GM19463 (cell line): ENCODE data around the gene LARP1B.
"Not testable (repeated sequence)": the region's sequence is repeated elsewhere in the genome, so short reads cannot be mapped to it uniquely, and the experiment has no call there.

Experiments
- ATAC-seq: cut with Tn5 transposase; IDR thresholded peaks from one replicate; pipeline ENCODE4 v1.9.1; 2021; ENCODE audit warnings: mild to moderate bottlenecking, moderate library complexity; ENCODE audit not compliant: unreplicated experiment

The LARP1B gene

GRCh38 chr4:128134925-128135324, 73.8 kb downstream of the LARP1B start:
- ATAC-seq = no peak

- ATAC-seq = no peak
Measured at GRCh38 chr4:128135391-128135790, 74.3 kb downstream of the LARP1B start.

DNA sequence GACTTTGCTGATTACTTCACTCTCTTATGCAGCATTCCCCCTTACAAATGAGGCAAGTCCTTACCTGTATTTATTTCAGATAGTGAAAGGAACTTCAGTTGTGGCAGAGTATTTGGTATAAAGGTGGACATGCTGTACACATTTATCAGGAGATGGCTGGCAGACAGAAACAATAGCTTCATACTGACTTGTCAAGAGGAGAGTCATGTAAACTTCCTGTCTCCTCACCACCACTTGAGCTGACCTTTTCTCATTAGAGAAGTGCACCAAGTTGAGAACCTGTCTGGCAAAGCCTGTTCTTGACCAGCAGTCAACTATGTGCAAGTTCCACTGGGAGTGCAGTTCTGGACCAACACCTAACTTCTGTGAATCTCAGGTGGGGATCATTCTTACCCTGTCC, 80.8 kb downstream of the LARP1B start:
- no peak for ATAC-seq

GRCh38 chr4:128145727-128146126, 84.6 kb downstream of the LARP1B start:
- no peak for ATAC-seq

- no peak for ATAC-seq
Measured at GRCh38 chr4:128153800-128154199, 92.7 kb downstream of the LARP1B start.

DNA sequence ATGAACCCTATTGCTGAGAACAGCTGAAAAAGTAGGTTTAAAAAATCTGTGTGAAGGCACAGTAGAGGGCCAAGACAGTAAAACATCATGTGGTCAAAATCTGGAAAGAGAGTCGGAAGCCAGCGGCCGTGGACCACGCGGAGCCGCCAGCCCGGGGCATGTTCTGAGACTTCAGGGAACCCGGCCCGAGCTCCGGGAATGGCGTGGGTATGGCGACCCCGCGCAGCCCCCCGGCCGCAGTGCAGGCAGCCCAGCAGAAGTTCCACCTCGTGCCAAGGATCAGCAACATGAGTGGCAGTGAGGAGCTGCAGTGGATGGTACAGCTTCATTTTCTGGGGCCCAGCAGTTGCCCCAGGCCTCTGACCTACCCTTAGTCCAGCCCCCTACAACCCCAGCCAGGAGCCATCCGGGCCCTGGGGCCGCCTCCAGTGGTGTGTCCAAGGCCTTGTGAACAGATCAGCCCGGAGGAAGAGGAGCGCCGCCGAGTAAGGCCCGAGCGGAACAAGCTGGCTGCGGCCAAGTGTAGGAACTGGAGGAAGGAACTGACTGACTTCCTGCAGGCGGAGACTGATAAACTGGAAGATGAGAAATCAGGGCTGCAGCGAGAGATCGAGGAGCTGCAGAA, 94.2 kb downstream of the LARP1B start:
- ATAC-seq = no peak

- no peak for ATAC-seq
Measured at GRCh38 chr4:128155874-128156456, 94.9 kb downstream of the LARP1B start.

DNA sequence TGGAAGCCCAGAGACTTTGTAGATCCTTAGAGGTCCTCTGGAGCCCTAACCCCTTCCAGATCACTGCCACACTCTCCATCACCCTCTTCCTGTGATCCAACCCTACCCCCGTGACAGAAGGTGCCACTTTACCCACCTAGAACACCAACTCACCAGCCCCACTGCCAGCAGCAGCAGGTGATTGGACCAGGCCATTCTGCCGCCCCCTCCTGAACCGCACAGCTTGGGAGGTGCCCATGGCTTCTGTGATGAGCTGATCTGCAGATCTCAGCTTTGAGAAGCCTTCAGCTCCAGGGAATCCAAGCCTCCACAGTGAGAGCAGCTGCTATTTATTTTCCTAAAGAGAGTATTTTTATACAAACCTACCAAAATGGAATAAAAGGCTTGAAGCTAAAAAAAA, 95.4 kb downstream of the LARP1B start:
- ATAC-seq = not testable (repeated sequence)

DNA sequence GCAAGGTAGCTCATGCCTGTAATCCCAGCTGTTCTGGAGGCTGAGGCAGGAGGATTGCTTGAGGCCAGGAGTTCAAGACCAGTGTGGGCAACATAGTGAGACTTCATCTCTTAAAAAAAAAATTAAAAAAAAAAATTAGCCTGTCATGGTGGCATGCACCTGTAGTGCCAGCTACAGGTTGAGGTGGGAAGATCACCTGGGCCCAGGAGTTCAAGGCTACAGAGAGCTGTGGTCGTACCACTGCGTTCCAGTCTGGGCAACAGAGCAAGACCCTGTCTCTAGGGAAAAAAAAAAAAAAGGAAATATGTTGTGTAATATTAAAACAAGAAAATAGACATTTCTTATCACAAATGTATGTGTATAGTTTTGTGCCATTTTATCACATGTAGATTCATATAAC, 97.8 kb downstream of the LARP1B start:
- no peak for ATAC-seq

DNA sequence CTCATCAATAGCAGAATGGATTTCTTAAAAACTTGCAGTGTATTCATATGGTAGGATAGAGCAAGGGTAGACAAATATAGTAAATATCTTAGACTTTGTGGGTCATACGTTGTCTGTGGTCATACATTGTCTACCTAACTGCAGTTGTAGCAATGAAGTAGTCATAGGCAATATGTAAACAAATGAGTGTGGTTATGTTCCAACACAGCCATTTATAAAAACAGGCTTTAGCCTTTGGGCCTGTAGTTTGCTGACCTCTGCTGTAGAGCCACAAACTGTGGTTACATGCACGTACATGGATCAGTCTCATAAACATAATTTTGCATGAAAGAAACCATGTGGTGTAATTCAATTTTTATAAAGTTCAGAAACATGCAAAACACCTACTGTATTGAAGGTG, 98.9 kb downstream of the LARP1B start:
- no peak for ATAC-seq

GRCh38 chr4:128161138-128161537, 100.0 kb downstream of the LARP1B start:
- ATAC-seq = no peak

DNA sequence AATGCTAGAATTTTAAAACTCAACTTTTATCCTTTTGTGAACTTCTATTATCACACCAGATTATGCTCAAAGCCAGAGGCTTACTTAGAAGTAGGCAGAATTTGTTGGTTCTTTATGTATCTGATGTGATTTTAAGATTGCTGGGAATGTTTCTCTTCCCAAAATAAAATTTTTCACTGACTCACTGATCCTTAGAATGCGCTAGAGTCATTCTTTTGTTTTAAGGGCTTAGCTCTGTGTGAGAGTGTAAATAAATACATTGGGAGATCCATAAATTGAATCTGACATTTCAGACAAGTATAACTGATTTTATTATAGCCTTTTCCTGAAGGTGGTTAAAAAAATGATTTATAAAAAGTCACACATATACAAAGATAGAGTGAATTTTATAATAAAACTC, 101.3 kb downstream of the LARP1B start:
- ATAC-seq = no peak

DNA sequence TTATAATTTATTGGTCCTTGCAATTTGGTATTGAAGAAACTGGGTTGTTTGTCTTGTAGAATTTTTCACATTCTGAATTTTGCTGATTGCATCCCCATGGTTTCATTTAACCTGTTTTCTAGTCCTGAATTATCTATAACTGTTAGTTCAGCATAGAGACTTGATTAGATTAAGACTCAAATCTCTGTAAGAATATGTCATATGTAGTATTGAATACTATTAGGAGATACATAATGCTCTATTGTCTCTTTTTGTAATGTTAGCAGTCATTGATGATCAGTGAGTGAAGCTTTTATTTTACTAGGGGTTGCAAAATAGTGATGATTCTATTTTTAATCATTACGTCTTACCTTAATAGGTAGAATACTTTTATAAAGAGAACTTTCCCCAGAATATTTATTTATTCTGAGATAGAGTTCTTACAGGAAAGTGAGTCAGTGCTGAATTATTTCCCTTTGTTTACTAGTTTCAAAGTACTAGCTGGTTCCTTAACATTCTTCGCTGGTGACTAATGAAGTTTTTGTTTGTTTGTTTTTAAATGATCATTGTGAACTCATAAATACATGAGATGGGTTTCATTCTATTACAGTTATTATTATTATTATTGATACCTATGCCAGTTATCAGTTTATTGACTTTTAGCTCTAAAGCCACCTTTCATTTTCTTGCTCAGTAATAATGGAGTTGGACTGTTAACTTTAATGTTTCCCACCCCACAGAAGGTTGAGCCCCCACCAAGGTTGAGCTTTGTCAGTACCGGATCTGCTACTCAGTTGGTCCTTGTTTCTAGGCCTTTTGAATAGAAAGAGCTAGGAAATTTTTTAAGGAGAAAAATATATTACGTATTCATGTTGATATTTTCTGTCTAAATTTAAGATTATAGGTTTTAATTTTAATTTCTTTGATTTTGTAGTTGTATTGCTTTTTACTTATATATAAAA, 102.3 kb downstream of the LARP1B start:
- ATAC-seq = no peak

DNA sequence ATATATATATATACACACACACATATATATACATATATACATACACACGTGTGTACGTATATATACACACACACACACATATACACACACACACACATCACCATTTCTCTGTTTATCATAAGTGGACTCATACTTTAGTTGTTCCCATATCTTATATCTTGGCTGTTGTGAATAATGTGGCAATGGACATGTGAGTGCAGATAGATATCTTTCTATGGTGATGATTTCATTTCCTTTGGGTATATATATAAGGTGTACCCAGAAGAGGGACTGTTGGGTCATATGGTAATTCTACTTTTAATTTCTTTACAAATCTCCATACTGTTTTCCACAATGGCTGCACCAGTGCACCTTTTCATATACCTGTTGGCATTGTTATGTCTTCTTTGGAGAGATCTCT, 105.9 kb downstream of the LARP1B start:
- no peak for ATAC-seq

- ATAC-seq = no peak
Measured at GRCh38 chr4:128168701-128169100, 107.6 kb downstream of the LARP1B start.

DNA sequence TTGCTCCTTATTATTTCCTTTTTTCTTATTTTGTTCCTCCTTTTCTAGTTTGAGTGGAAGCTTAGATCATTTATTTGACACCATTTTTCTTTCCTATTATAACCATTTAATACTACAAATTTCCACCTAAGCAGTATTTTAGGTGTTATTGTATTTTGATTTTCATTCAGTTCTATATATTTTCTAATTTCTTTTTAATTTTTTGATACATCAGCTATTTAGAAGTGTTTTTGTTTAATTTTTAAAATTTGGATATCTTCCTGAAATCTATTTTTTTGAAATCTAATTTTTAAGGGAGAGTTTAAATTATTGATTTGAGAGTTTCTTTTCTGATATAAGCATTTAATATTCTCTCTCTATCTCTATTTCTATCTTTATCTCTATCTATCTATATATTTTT, 108.1 kb downstream of the LARP1B start:
- no peak for ATAC-seq

DNA sequence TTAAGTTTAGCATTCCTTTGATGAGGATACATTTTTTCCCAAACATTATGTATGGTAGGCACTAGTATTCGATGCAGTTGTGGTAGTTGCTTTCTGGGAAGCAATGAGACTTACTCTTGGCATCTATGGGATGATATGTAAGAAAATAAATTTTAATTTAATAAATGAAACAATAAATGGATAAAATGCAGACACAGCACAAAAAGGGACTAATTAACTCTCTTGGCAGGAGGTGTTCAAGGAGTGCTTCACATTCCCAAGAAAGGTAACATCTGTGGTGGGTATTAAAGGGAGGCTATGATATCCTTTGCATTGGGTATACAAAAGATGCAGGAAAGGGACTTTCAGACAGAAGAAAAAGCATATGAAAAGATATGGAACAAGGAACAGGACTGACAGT, 115.5 kb downstream of the LARP1B start:
- ATAC-seq = no peak

- no peak for ATAC-seq
Measured at GRCh38 chr4:128177498-128177897, 116.4 kb downstream of the LARP1B start.

DNA sequence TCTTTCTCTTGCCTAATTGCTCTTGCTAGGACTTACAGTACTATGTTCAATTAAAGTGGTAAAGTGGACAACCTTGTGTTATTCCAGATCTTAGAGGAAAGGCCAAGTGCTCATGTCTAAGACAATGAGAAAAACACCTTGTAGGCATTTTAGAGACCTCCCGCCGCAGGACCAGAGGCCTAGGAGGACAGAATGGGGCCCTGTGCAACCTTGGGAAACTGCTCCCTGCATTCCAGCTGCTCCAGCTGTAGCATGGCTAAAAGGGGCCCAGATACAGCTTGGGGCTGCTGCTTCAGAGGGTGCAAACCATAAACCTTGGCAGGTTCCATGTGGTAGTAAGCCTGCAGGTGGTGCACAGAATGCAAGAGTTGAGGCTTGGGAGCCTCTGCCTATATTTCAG, 125.5 kb downstream of the LARP1B start:
- ATAC-seq = no peak

DNA sequence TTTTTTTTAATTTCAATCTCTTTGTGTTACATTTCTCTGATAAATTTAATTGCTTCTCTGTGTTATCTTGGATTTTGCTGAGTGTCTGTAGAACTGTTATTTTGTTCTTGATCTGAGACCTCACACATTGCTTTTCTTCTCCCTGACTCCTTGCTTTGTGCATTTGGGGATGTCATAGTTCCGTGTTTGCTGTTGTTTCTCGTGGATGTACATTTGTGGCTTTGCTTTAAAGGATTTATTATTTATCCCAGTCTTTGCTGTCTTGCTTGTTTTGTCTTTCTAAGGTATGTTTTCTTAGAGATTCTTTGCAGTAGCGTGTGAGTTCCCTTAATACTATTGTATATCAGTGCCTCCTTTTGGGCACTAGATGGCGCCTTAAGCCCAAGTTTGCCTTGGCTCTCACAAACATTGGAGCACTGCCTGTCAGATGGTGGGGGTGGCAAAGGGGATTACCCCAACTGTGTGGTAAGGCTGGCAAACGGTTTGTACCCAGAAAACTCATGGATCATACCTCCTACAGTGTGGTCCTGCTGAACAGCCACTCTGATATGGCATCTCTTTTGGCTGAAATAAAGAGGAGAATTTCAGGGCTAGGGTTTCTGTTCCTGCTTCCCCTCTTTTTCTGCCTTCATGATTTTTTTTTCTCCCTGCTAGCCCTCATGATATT, 130.1 kb downstream of the LARP1B start:
- peak; percentile 100 for ATAC-seq
